CD4-positive, alpha-beta T cell treated with Interleukin-4 for 4 hours (primary cell): ENCODE measurements around the gene MST1.
A peak's percentile ranks its signal among the peaks of the same experiment; 100 is the strongest.
"Not testable (repeated sequence)": the region's sequence is repeated elsewhere in the genome, so short reads cannot be mapped to it uniquely, and the experiment has no call there.

Experiments
- DNase-seq: peaks from one replicate; pipeline ENCODE4 v3.0.0-alpha.2; 2020

Gene MST1

GRCh38 chr3:49700453-49701128 lies 11.3 kb upstream of the MST1 start:
- DNase-seq: no peak

GRCh38 chr3:49700014-49700413 lies 10.7 kb upstream of the MST1 start:
- DNase-seq: no peak

- no peak for DNase-seq
Observed at GRCh38 chr3:49699281-49699979, 10.2 kb upstream of the MST1 start.

DNA sequence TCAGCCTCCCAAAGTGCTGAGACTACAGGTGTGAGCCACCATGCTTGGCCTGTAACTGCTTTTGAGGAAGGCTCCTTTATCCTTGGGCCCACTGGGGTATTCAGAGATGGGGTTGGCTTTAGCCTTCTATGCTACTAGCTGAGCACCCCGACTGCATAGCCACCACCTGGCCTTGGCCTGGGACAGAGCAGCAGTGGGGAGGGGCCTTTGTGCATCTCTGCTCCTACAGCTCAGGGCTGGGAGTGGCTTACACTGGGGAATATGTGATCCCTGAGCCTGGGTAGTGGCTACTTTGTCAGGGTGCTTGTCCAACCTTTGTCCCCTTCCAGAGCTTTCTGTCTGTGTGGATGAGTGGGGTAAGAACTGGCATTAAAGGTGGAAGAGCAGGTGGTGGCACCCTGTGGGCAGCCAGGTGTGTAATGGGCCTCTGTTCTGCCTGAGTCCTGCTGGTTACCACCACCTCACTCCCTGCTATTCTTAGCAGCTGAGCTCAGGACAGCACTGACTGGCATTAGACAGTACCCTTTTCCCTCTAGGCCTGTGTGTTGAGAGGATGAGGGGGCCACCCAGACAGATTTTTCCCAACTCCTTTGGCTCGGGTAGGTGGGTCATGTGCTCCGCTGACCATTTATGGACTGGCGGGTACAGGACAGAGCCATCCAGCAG lies 6.2 kb upstream of the MST1 start:
- not testable (repeated sequence) for DNase-seq

DNA sequence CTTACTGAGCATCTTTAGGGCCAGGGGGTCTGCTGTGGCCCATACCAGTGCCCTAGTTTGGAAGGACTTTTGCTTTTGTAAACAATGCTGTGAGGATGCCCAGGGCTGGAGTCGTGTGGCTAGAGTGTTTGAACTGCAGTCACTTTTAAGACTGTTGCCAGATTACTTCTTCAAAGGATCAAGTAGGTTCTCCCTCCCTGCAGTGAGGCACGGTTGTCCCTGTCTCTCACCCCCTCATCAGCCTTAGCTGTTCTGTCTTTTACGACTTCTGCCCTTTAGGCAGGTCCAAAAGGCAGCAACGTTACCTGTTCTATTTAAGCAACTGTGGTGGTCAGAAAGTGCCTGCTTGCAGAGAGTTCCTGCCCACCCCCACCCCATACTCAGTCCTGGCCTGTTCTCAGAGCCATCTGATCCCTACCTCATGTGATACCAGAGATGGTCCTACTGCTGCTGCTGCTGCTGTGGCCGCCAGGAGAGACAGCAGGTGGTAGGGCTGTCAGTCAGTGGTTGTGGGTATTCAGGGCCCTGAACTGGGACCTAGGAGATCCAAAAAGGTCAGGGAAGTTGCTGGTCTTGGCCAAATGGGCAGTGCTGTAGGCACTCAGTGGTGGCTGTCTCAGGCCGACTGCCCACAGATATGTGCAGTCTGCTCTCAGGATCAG lies 5.3 kb upstream of the MST1 start:
- not testable (repeated sequence) for DNase-seq

DNA sequence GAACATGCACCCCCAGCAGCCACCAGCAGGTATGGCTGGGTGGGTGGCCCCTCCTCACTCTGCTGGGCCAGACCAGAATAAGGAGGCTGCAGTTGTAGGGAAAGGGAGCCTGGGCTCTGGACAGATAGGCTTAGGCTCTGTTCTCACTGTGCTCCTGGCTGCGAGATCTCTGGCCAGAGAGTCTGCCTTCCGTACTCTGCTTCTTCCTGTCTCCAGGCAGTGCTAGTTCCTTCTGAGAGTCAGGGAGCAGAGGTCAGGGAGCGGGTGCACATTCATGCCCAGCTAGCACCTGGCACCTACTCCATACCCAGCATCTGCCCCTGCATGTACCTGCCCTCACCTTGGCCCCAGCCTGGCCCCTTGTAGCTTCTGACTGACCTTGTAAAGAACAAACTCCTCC lies 2.2 kb upstream of the MST1 start:
- DNase-seq: not testable (repeated sequence)

DNA sequence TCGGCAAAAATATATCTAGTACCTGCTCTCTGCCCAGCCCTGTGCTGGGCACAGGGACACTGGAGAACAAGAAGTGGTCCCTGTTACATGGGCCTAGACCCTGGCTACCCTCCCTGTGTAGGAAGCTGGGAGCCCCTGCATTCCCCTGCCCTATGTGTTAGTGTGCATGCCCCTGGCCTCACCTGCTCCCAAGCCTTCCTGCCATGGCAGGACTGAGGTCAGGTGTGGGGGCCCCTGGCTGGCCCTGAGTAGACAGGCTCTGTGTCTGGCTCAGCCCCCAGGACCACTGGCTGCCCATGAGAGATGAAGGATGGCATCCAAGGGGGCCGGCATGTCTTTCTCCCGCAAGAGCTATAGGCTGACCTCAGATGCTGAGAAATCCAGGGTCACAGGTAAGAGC lies 1.6 kb upstream of the MST1 start:
- DNase-seq: not testable (repeated sequence)

DNA sequence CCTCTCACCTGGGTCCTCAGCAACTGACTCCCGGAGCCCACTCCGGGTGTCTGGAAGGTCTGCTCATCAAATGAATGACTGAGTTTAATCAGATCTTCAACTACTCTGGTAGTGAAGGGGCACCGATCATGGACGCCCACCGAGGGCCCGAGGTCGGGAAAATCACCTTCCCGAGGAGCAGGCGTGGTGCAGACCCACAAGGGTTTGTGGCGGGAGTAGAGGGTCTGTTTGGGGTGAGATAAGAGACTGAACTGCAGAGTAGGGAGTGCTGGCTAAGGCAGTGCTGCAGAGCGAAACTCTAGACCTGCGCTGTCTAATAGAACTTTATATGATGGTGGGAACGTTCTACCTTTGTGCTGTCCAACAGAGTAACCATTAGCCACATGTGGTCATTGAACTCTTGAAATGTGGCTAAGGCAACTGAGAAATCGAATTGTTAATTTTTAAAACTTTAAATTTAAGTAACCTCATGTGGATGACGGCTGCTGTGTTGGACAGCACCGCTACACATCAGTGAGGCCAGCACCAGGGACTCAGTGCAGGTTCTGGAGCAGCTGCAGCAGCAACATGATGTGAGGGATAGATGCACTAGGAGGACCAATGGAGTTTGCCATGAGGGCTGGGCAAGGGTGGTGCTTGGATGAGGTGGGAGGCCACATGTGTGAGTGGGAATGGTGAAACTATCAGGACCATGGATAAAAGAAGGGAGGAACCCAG lies 792 bp upstream of the MST1 start:
- not testable (repeated sequence) for DNase-seq

GRCh38 chr3:49688338-49689045 lies 782 bp downstream of the MST1 start:
- not testable (repeated sequence) for DNase-seq

GRCh38 chr3:49687424-49687795 lies 1.9 kb downstream of the MST1 start:
- DNase-seq: not testable (repeated sequence)

GRCh38 chr3:49686769-49687423 lies 2.4 kb downstream of the MST1 start:
- DNase-seq: peak; percentile 10

GRCh38 chr3:49686346-49686745 lies 2.9 kb downstream of the MST1 start:
- DNase-seq: peak; percentile 11

- DNase-seq: not testable (repeated sequence)
Observed at GRCh38 chr3:49685846-49686245, 3.4 kb downstream of the MST1 start.

GRCh38 chr3:49685103-49685502 lies 4.2 kb downstream of the MST1 start:
- DNase-seq: not testable (repeated sequence)

- DNase-seq: not testable (repeated sequence)
Observed at GRCh38 chr3:49684453-49684852, 4.8 kb downstream of the MST1 start.

- no peak for DNase-seq
Observed at GRCh38 chr3:49683162-49683561, 6.1 kb downstream of the MST1 start.

- DNase-seq: no peak
Observed at GRCh38 chr3:49681543-49681942, 7.7 kb downstream of the MST1 start.

DNA sequence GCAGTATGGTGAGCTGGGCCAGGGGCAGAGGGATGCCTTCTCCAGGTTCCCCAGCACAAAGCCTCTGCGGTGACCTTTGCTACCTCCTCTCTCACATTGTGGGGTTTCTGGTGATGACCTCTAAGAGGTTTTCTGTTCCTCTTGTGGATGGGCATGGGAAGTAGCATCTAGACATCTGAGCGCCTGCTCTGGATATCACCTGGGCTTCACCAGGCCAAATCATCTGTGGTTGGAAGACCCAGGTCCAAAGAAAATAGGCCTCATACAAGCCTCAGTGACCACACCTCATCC lies 8.1 kb downstream of the MST1 start:
- DNase-seq: no peak

- no peak for DNase-seq
Observed at GRCh38 chr3:49680493-49681231, 8.6 kb downstream of the MST1 start.

- no peak for DNase-seq
Observed at GRCh38 chr3:49675912-49676311, 13.4 kb downstream of the MST1 start.

DNA sequence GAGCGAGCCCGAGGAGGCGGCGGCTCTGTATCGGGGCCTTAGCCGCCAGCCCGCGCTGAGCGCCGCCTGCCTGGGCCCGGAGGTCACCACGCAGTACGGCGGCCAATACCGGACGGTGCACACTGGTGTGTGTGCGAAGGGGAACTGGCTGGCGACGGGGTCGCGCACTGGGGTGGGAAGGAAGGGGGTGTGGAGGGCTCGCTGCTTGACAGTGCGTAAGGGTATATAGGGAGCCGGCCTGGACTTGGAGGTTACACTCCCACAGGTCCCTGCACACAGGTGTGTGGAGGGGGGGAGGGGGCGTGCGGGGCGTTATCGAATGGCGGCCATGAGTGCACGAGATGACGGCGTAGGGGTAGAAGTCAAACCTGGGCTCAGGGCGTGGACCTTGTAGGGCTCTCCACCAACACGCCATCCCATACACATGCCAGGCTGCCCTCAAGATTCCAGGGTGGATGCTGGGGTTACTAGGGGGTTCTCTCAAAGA lies 14.7 kb downstream of the MST1 start:
- DNase-seq: no peak
